ENCODE results near the gene ASIC4. TPM values are rescaled to one million over a fixed set of nuclear protein-coding genes. Genes with fewer than 3 reads are reported as not detected.

ASIC4 gene
- total RNA-seq, 3 donors from 2014 or later (not counting 1 experiment from before 2014, with no cell fraction given), result 0.12 to 0.20 TPM; not detected in 1

GRCh38 chr2:219501849-219502248 is 12.4 kb upstream of the ASIC4 start:
- Histone ChIP-seq H3K27me3 (ENCODE audit: control insufficient read depth, insufficient read depth, low read length) (peaks cover 11% of the 10 kb centered on the region), H3K27ac (ENCODE audit: low read length) (no peak overlapping the region), H3K9me3 (ENCODE audit: control insufficient read depth, insufficient read depth, low read length) (no peaks in the 10 kb centered on the region), H3K4me3 (ENCODE audit: low read length) (no peak overlapping the region), H3K36me3 (ENCODE audit: control insufficient read depth, insufficient read depth, low read length) (peaks cover 29% of the 10 kb centered on the region), H3K4me1 (ENCODE audit: control insufficient read depth, insufficient read depth, low read length) (peaks cover 21% of the 10 kb centered on the region)
- no peak for ATAC-seq
- peaks cover 26 to 41% of the 10 kb centered on the region in 2 donors for H3K4me1 Mint-ChIP-seq
- intact Hi-C loops (cut with micrococcal nuclease), result no loop called here
- no peak overlapping the region for H3K27ac Mint-ChIP-seq
- no peak for TF ChIP-seq CTCF (IDR thresholded peaks at IDR 0.05)
- H3K4me3 Mint-ChIP-seq, result no peak overlapping the region
- no peaks in the 10 kb centered on the region for H3K9me3 Mint-ChIP-seq
- 96% methylated on average over 14 of the region's 14 CpGs for WGBS (ENCODE audit: insufficient coverage)
- peaks cover 0 to 2% of the 10 kb centered on the region in 2 donors for H3K27me3 Mint-ChIP-seq (ENCODE audit: low read depth in 2 of 2)
- H3K36me3 Mint-ChIP-seq, result peaks cover 7% of the 10 kb centered on the region
- DNase-seq, result no peak

- intact Hi-C loops (cut with micrococcal nuclease), result no loop called here
- Histone ChIP-seq H3K9me3 (ENCODE audit: control insufficient read depth, insufficient read depth, low read length) (no peaks in the 10 kb centered on the region), H3K27me3 (ENCODE audit: control insufficient read depth, insufficient read depth, low read length) (peaks cover 3% of the 10 kb centered on the region), H3K36me3 (ENCODE audit: control insufficient read depth, insufficient read depth, low read length) (peaks cover 33% of the 10 kb centered on the region), H3K4me3 (ENCODE audit: low read length) (no peak overlapping the region), H3K27ac (ENCODE audit: low read length) (no peak overlapping the region), H3K4me1 (ENCODE audit: control insufficient read depth, insufficient read depth, low read length) (peaks cover 13% of the 10 kb centered on the region)
- no peak for ATAC-seq
- no peak overlapping the region for H3K27ac Mint-ChIP-seq
- peaks cover 7% of the 10 kb centered on the region for H3K36me3 Mint-ChIP-seq
- no peak overlapping the region for H3K4me3 Mint-ChIP-seq
- peaks cover 0 to 2% of the 10 kb centered on the region in 2 donors for H3K27me3 Mint-ChIP-seq (ENCODE audit: low read depth in 2 of 2)
- no peak for TF ChIP-seq CTCF (IDR thresholded peaks at IDR 0.05)
- DNase-seq, result no peak
- H3K4me1 Mint-ChIP-seq, result peaks cover 26 to 36% of the 10 kb centered on the region in 2 donors
- no peaks in the 10 kb centered on the region for H3K9me3 Mint-ChIP-seq
Measured at GRCh38 chr2:219502618-219503017, 11.7 kb upstream of the ASIC4 start.

GRCh38 chr2:219505585-219505984 is 8.7 kb upstream of the ASIC4 start:
- H3K27me3 ChIP-seq (ENCODE audit: control insufficient read depth, insufficient read depth, low read length), result peaks cover 12% of the 10 kb centered on the region
- H3K4me1 ChIP-seq (ENCODE audit: control insufficient read depth, insufficient read depth, low read length), result peaks cover 12% of the 10 kb centered on the region
- intact Hi-C loops (cut with micrococcal nuclease), result no loop called here
- no peaks in the 10 kb centered on the region for H3K9me3 ChIP-seq (ENCODE audit: control insufficient read depth, insufficient read depth, low read length)
- Mint-ChIP-seq H3K4me1 (peaks cover 0 to 20% of the 10 kb centered on the region in 2 donors), H3K36me3 (peaks cover 7% of the 10 kb centered on the region), H3K27me3 (ENCODE audit: low read depth in 2 of 2) (peaks cover 0 to 13% of the 10 kb centered on the region in 2 donors), H3K27ac (no peak overlapping the region), H3K9me3 (no peaks in the 10 kb centered on the region), H3K4me3 (no peak overlapping the region)
- 93% methylated on average over 9 of the region's 9 CpGs for WGBS (ENCODE audit: insufficient coverage)
- H3K27ac ChIP-seq (ENCODE audit: low read length), result no peak overlapping the region
- ATAC-seq (no peak), DNase-seq (no peak)
- peaks cover 33% of the 10 kb centered on the region for H3K36me3 ChIP-seq (ENCODE audit: control insufficient read depth, insufficient read depth, low read length)
- no peak overlapping the region for H3K4me3 ChIP-seq (ENCODE audit: low read length)
- TF ChIP-seq CTCF (IDR thresholded peaks at IDR 0.05), result no peak

GRCh38 chr2:219506153-219506801 is 8.0 kb upstream of the ASIC4 start:
- peaks cover 0 to 26% of the 10 kb centered on the region in 2 donors for H3K4me1 Mint-ChIP-seq
- Histone ChIP-seq H3K4me3 (ENCODE audit: low read length) (no peak overlapping the region), H3K9me3 (ENCODE audit: control insufficient read depth, insufficient read depth, low read length) (no peaks in the 10 kb centered on the region), H3K27ac (ENCODE audit: low read length) (no peak overlapping the region), H3K36me3 (ENCODE audit: control insufficient read depth, insufficient read depth, low read length) (peaks cover 33% of the 10 kb centered on the region), H3K4me1 (ENCODE audit: control insufficient read depth, insufficient read depth, low read length) (peaks cover 12% of the 10 kb centered on the region), H3K27me3 (ENCODE audit: control insufficient read depth, insufficient read depth, low read length) (peaks cover 18% of the 10 kb centered on the region)
- WGBS (ENCODE audit: insufficient coverage), result 95% methylated on average over 23 of the region's 23 CpGs
- H3K4me3 Mint-ChIP-seq, result no peak overlapping the region
- H3K36me3 Mint-ChIP-seq, result peaks cover 7% of the 10 kb centered on the region
- H3K27ac Mint-ChIP-seq, result no peak overlapping the region
- no peak for ATAC-seq
- no peak for TF ChIP-seq CTCF (IDR thresholded peaks at IDR 0.05)
- no peaks in the 10 kb centered on the region for H3K9me3 Mint-ChIP-seq
- DNase-seq, result no peak
- intact Hi-C loops (cut with micrococcal nuclease), result no loop called here
- H3K27me3 Mint-ChIP-seq (ENCODE audit: low read depth in 2 of 2), result peaks cover 0 to 20% of the 10 kb centered on the region in 2 donors
